Sigmoid colon (tissue), 3 donors: ENCODE data around the gene ADAMTS2.

ENCODE experiments used
- POLR2A ChIP-seq, 2 donors: fragments of 450-650 bp; IDR thresholded peaks; one replicate each; pipeline ENCODE4 v1.6.1; 2016; ENCODE audit warnings: antibody characterized with exemption in 2 of 2, mild to moderate bottlenecking in 2 of 2, moderate library complexity in 2 of 2
- TF ChIP-seq, protein P1 (sequence below), 4 experiments: fragments of 450-650 bp in 3 of 4; fragments of 200-600 bp in 1 of 4; IDR thresholded peaks; one replicate each; pipeline ENCODE4 v1.5.1; 2016 to 2019; ENCODE audit warnings: antibody characterized with exemption in 4 of 4, mild to moderate bottlenecking in 3 of 4, moderate library complexity in 2 of 4

DNA sequence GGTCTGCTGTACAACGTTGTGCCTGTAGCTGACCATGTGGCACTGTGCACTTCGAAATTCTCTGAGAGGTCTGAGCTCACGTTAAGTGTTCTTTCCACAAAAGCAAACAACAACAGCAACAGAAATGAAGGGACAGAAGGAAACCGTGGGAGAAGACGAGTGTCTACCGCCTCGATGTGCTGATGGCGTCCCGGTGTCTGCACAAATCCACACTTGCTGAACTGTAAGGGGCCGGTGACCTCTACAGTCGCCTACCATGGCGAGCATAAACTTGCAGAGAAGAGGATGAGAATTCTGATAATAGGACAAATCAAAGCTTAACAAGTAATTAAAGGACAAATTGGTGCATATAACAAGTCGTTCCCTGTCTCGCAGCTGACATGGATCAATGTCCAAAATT is 114.0 kb downstream of the ADAMTS2 start:
- TF ChIP-seq, protein P1, sequence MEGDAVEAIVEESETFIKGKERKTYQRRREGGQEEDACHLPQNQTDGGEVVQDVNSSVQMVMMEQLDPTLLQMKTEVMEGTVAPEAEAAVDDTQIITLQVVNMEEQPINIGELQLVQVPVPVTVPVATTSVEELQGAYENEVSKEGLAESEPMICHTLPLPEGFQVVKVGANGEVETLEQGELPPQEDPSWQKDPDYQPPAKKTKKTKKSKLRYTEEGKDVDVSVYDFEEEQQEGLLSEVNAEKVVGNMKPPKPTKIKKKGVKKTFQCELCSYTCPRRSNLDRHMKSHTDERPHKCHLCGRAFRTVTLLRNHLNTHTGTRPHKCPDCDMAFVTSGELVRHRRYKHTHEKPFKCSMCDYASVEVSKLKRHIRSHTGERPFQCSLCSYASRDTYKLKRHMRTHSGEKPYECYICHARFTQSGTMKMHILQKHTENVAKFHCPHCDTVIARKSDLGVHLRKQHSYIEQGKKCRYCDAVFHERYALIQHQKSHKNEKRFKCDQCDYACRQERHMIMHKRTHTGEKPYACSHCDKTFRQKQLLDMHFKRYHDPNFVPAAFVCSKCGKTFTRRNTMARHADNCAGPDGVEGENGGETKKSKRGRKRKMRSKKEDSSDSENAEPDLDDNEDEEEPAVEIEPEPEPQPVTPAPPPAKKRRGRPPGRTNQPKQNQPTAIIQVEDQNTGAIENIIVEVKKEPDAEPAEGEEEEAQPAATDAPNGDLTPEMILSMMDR (IDR thresholded peaks at IDR 0.05), result no peak
- TF ChIP-seq POLR2A (IDR thresholded peaks at IDR 0.05), result no peak
